ENCODE data around the gene SOX10. TPM values are rescaled to one million over a fixed set of nuclear protein-coding genes. Genes with fewer than 3 reads are reported as not detected.

SOX10 gene
- total RNA-seq, 1 donor from 2014 or later, result 0.34 TPM

DNA sequence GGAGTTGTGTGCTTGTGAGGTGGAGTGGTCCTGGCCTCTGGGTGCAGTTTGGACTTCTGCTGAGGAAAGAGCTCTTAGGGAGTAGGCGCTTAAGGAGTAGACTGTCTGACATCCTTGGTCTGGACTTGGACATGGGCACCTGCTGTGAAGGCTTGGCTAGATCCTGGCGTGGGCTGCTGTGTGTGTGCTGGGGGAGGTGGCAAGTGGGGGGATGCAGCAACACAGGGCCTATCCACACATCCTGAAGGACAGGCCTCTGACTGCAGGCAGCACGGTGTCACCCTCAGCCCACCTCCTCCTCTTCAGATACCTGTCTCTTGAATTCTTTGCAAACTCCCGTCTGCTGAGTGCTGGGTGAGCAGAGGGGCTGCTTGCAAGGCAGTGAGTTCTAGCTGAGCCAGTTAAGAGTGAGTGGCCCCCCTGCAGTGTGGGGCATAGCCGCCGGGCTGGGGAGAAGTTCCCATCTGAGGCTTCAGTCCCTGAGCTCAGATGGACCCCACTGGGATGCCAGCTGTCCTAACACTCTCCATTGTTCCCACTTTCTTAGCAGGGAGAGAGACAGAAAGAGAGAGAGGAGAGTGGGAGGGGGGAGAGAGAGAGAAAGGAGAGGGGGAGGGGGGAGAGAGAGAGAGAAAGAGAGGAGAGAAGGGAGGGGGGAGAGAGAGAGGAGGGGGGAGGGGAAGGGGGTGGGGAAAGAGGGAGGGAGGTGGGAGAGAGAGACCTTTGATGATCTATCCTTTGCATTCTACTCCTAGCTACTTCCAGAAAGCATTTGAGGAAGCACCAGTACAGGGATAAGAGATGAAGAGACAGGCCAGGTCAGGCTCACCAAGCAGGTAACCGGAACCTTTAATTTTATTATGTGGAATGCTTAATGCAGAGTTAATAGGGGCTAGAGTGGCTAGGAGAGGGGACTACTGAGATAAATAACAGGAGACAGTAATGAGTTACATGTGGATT is 12.6 kb downstream of the SOX10 start:
- Histone ChIP-seq H4K20me1 (ENCODE audit: insufficient read depth, low read length) (peaks cover 13% of the 10 kb centered on the region), H3K4me1 (ENCODE audit: insufficient read depth, low read length) (peaks cover 4% of the 10 kb centered on the region), H3K9ac (ENCODE audit: low read length) (no peak overlapping the region), H3K4me2 (ENCODE audit: low read length) (no peak overlapping the region), H3K36me3 (ENCODE audit: insufficient read depth, low read length) (peaks cover 10% of the 10 kb centered on the region), H3K27ac (ENCODE audit: low read depth, low read length) (no peak overlapping the region), H3K79me2 (ENCODE audit: insufficient read depth, low read length) (no peaks in the 10 kb centered on the region), H3K9me3 (ENCODE audit: insufficient read depth, low read depth, low read length) (no peaks in the 10 kb centered on the region), H3K27me3 (ENCODE audit: insufficient read depth, low read length) (no peaks in the 10 kb centered on the region), H2AFZ (ENCODE audit: low read depth, low read length) (no peak overlapping the region), H3K4me3 (ENCODE audit: insufficient read depth, low read depth, low read length) (no peak overlapping the region)
- DNase-seq (ENCODE audit: low read depth), result no peak
- Mint-ChIP-seq H3K4me1 (ENCODE audit: low read depth, unreplicated experiment) (peaks cover 20% of the 10 kb centered on the region), H3K36me3 (ENCODE audit: low read depth, unreplicated experiment) (peaks cover 22% of the 10 kb centered on the region), H3K9me3 (ENCODE audit: unreplicated experiment) (no peaks in the 10 kb centered on the region), H3K27ac (ENCODE audit: unreplicated experiment) (no peak overlapping the region), H3K27me3 (ENCODE audit: low read depth, unreplicated experiment) (no peaks in the 10 kb centered on the region), H3K4me3 (ENCODE audit: unreplicated experiment) (peak overlapping the region; percentile 50)
- TF ChIP-seq, protein P1, sequence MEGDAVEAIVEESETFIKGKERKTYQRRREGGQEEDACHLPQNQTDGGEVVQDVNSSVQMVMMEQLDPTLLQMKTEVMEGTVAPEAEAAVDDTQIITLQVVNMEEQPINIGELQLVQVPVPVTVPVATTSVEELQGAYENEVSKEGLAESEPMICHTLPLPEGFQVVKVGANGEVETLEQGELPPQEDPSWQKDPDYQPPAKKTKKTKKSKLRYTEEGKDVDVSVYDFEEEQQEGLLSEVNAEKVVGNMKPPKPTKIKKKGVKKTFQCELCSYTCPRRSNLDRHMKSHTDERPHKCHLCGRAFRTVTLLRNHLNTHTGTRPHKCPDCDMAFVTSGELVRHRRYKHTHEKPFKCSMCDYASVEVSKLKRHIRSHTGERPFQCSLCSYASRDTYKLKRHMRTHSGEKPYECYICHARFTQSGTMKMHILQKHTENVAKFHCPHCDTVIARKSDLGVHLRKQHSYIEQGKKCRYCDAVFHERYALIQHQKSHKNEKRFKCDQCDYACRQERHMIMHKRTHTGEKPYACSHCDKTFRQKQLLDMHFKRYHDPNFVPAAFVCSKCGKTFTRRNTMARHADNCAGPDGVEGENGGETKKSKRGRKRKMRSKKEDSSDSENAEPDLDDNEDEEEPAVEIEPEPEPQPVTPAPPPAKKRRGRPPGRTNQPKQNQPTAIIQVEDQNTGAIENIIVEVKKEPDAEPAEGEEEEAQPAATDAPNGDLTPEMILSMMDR (IDR thresholded peaks at IDR 0.05; ENCODE audit: insufficient read depth, low read depth, low read length), result no peak
- TF ChIP-seq EZH2 (IDR thresholded peaks at IDR 0.05; ENCODE audit: insufficient read depth, low read length), result no peak
- FAIRE-seq, result no peak

DNA sequence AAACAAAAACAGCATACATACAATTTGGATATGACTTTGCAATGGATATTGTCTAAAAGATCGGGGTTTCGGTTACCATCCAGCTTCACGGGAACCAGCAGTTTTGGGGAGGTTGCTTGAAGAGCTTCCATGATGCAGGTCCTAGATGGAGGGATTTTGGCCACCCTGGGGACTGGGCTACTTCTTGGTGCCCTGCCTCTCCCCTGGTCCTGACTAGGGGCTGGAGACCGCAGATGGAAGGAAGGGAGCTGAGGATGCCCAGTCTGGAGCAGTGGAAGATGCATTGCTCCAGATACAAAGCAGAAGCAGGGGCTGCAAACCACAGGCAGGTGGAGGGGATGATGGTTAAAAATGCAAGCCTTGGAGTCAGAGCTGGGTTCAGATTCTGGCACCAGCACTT is 13.5 kb downstream of the SOX10 start:
- FAIRE-seq, result no peak
- peaks cover 19% of the 10 kb centered on the region for H3K36me3 Mint-ChIP-seq (ENCODE audit: low read depth, unreplicated experiment)

More for the DNA sequence above, 13.5 kb downstream of the SOX10 start:
- Histone ChIP-seq H3K9ac (ENCODE audit: low read length) (no peak overlapping the region), H3K27ac (ENCODE audit: low read depth, low read length) (no peak overlapping the region), H3K4me1 (ENCODE audit: insufficient read depth, low read length) (peaks cover 9% of the 10 kb centered on the region), H4K20me1 (ENCODE audit: insufficient read depth, low read length) (peaks cover 21% of the 10 kb centered on the region), H3K36me3 (ENCODE audit: insufficient read depth, low read length) (peaks cover 10% of the 10 kb centered on the region), H3K9me3 (ENCODE audit: insufficient read depth, low read depth, low read length) (no peaks in the 10 kb centered on the region), H2AFZ (ENCODE audit: low read depth, low read length) (no peak overlapping the region), H3K4me3 (ENCODE audit: insufficient read depth, low read depth, low read length) (no peak overlapping the region), H3K27me3 (ENCODE audit: insufficient read depth, low read length) (no peaks in the 10 kb centered on the region), H3K4me2 (ENCODE audit: low read length) (no peak overlapping the region), H3K79me2 (ENCODE audit: insufficient read depth, low read length) (no peaks in the 10 kb centered on the region)
- no peak for DNase-seq (ENCODE audit: low read depth)
- no peak overlapping the region for H3K4me3 Mint-ChIP-seq (ENCODE audit: unreplicated experiment)
- no peaks in the 10 kb centered on the region for H3K9me3 Mint-ChIP-seq (ENCODE audit: unreplicated experiment)
- peaks cover 24% of the 10 kb centered on the region for H3K4me1 Mint-ChIP-seq (ENCODE audit: low read depth, unreplicated experiment)
- H3K27me3 Mint-ChIP-seq (ENCODE audit: low read depth, unreplicated experiment), result no peaks in the 10 kb centered on the region
- H3K27ac Mint-ChIP-seq (ENCODE audit: unreplicated experiment), result no peak overlapping the region
- TF ChIP-seq, protein P1 (IDR thresholded peaks at IDR 0.05; ENCODE audit: insufficient read depth, low read depth, low read length), result no peak
- no peak for TF ChIP-seq EZH2 (IDR thresholded peaks at IDR 0.05; ENCODE audit: insufficient read depth, low read length)

Measured in astrocyte (in vitro differentiated cells and primary cell).